HG03565 (cell line): ENCODE data around the gene P4HA2.

Experiments used
- ATAC-seq: cut with Tn5 transposase; IDR thresholded peaks from one replicate; pipeline ENCODE4 v1.9.1; 2021; ENCODE audit warnings: mild to moderate bottlenecking, moderate library complexity; ENCODE audit not compliant: unreplicated experiment

Gene P4HA2

GRCh38 chr5:132205385-132206125 is 22.1 kb downstream of the P4HA2 start:
- ATAC-seq = no peak

DNA sequence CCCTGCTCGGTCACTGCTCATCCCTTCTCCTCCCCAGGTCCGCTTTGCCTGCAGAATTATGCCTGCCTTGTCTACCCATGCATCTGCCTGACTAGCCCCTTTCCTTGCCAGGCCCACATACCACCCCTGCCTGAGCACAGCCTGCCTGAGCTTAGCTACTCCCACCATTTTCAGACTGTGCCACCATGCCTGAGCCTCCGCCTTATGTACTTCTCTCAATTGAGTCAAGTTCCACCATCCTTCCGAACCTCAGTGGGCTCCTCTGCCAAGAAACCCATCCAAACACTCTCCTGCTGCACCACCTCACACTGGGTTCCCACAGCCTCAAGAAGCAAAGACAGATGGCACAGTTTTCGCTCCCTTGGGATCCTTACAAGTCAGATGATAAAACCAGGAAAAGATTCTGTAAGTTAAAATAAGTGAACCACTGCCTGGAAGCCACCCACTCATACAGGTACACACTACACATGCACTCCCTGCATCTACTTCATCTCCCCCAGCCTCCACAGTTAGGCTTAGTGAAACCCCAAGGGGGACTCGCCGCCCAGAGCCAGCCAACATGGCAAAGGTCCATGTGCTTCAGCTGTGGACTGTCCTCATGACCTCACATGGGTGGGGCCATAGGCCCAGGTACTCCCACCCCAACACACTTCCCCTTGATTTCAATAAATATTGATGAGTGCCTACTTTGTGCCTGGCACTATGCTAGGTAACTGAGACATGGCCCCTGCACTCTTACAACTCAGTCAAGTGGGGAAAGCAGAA is 23.1 kb downstream of the P4HA2 start:
- no peak for ATAC-seq

DNA sequence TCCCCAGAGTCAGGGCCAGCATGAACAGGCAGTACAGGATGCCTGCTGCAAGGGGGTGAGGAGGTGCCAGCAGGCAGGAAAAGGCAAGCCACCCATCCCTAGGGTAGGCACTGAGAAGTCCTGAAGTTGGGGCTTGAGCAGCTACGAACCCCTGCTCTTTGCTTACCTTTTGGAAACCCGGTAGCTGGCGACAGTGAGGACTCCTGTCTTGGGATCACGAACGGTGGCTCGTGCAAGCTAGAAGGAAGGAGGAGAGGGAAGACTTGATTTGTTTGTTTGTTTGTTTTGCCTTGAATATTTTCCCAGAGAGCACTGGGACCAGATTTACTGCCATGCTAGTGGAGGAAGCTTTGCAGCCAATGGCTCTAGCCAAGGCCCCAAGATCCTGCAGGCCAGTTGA is 23.7 kb downstream of the P4HA2 start:
- ATAC-seq = no peak

- no peak for ATAC-seq
Measured at GRCh38 chr5:132203464-132203818, 24.2 kb downstream of the P4HA2 start.

GRCh38 chr5:132202711-132203463 is 24.8 kb downstream of the P4HA2 start:
- no peak for ATAC-seq

DNA sequence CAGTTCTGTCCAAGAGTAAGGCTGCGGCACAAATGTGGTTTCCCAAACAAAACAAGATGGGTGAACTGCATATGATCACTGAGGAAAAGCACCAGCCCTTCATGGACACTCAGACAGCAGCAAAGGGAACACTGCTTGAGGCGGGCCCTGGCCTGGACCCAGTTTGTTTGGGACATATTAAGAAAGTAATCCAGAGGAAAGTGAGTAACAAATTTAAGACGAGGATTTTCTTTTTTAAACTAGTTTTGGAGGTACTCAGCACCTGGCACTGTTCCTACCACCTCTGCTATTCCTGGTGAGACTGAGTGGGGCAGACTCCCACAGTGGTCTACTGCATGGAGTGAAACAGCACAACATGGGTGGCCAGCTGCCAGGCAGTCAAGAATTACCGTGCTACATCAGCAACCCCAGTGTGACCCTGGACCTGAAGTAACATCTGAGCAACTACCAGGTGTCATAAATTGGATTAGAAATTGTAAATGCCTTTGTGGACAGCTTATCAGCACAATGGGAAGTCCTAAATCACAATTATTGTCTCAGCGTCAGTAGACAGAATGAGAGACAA is 28.5 kb downstream of the P4HA2 start:
- no peak for ATAC-seq

GRCh38 chr5:132198571-132198970 is 29.1 kb downstream of the P4HA2 start:
- no peak for ATAC-seq

GRCh38 chr5:132195727-132196126 is 31.9 kb downstream of the P4HA2 start:
- no peak for ATAC-seq

- no peak for ATAC-seq
Measured at GRCh38 chr5:132193165-132193694, 34.4 kb downstream of the P4HA2 start.

GRCh38 chr5:132190161-132190817 is 37.4 kb downstream of the P4HA2 start:
- peak; percentile 86 for ATAC-seq

- no peak for ATAC-seq
Measured at GRCh38 chr5:132184588-132184987, 43.1 kb downstream of the P4HA2 start.

DNA sequence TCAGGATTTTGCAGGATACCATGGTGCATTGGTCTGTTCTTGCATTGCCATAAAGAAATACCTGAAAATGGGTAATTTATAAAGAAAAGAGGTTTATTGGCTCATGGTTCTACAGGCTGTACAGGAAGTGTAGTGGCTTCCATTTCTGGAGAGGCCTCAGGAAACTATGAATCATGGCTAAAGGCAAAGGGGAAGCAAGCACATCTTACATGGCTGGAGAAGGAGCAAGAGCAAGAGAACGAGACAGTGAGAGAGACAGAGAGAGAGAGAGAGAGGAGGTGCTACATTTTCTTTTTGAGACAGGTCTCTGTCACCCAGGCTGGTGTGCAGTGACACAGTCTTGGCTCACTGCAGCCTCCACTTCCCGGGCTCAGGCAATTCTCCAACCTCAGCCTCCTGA is 43.9 kb downstream of the P4HA2 start:
- no peak for ATAC-seq

- no peak for ATAC-seq
Measured at GRCh38 chr5:132182359-132183040, 45.2 kb downstream of the P4HA2 start.

GRCh38 chr5:132181011-132181629 is 46.5 kb downstream of the P4HA2 start:
- no peak for ATAC-seq

GRCh38 chr5:132180134-132180745 is 47.4 kb downstream of the P4HA2 start:
- ATAC-seq = no peak

DNA sequence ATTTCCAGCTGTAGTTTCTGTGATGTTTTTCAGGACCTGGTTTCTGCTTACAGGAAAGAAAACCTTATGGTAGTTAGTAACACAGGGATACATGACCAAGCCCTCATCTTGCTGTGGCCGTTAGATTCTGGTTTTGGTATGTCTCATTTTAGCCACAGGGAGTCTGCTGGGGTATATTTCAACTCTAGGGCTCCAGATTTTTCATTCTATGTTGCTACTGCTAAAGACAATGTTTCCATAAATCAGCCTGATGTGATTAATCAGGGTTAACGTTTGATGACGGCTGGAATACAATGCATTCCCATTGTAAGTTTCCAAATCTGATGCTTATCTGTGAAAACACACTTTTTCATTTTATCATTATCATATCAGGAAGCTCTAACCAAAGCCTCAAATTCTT is 48.2 kb downstream of the P4HA2 start:
- peak; percentile 35 for ATAC-seq

GRCh38 chr5:132177691-132178149 is 49.9 kb downstream of the P4HA2 start:
- ATAC-seq = no peak

DNA sequence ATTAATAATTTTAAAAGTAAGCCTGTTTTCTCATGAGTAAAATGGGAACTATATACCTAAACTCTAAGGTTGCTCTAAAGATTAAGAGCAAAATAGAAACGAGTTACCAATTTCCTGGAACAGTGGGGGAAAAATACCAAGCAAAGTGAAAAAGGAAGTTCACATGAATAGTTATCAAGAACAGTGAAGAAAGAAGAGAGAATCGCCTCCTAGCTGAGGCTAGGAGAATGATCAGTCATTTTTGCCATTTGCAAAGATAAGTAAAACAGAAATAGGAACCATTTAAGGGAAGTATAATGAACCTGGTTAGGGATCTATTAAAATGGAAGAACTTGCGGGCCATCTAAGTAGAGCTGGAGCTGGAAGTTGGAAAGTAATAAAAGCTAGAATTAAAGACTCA is 50.7 kb downstream of the P4HA2 start:
- ATAC-seq = peak; percentile 62

- no peak for ATAC-seq
Measured at GRCh38 chr5:132176521-132176945, 51.1 kb downstream of the P4HA2 start.
